HG03095 (cell line): ENCODE measurements around the gene MEIS2.

Experiments used
- ATAC-seq: cut with Tn5 transposase; IDR thresholded peaks from one replicate; pipeline ENCODE4 v1.9.1; 2021; ENCODE audit warnings: moderate library complexity; ENCODE audit not compliant: unreplicated experiment

MEIS2 gene

GRCh38 chr15:37100109-37100965 is at the start of gene MEIS2:
MEIS2 (minus strand) TSS chr15:37100549; CDS start chr15:37099466, 1,083 bp downstream.
- no peak for ATAC-seq

DNA sequence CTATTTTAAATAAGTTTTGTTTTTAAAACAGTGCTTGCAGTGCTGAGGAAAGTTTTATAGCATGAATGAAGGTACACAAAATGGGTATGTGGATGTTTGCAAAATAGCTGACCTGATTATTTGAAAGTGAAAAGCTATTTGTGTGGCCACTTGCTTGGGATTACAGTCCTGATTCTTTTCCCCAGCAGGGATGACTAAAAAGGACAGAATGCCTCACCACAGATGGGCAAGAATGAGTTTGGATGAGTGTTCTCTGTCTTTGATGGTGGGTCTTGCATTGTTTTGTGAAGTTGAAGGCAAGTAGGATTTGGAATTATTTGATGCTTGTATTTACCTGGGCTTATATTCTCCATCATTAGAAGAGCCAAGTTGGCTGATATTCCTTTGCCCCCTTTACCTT is 48.8 kb upstream of the MEIS2 start:
- no peak for ATAC-seq

DNA sequence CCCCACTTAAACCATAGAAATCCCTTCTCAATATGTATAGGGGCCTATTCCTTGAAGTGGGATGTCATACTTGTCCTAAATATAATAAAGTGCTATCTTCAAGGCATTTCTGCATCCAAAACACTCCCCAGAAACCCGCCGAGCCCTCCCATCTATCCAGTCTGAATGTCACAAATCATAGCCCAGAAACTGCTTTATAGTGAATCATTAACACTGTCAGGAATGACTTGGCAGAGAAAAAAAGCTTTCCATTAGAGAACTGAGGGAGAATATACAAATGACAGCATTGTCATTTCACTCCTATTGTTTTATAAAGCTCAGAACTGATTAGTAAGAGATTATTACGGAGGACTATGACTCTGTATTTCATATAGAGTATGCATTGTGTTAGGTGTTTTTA is 48.4 kb upstream of the MEIS2 start:
- no peak for ATAC-seq

DNA sequence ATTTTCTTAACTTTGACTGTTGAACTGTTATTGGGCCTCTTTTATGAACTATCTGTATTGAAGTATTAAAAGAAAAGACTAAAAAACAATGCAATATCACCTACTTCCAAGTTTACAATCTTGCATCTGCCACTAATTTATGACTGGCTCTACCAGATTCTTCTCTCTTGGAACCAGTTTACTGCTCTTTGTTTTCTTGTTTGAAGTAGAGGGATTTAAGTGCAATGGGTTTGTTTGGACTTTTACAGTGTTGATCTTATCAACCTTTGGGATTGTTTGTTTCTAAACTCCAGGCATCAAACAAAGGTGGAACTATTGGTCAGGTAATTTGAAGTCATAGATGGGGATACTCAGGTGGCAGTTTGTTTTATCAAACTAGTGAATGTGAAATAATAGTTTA is 43.0 kb upstream of the MEIS2 start:
- ATAC-seq: no peak

DNA sequence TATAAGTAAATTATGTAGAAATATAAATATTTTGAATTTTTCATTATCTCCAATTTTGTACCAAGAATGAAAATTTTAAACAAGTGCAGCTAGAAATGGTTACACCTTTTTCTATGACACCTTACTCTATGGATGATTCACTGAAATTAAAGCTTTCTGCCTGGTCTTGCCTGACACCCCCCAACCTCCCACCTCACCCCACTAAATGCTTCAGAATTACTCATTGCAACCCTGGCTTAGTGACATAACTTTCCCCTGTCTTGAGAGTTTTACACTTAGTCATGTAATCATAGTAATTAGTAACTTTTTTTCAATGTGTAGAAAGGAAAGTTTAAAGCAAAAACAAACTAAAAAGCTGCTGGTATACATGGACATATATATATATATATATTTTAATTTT is 42.0 kb upstream of the MEIS2 start:
- no peak for ATAC-seq

- no peak for ATAC-seq
Measured at GRCh38 chr15:37140531-37141058, 40.2 kb upstream of the MEIS2 start.

- no peak for ATAC-seq
Measured at GRCh38 chr15:37138591-37139215, 38.4 kb upstream of the MEIS2 start.

DNA sequence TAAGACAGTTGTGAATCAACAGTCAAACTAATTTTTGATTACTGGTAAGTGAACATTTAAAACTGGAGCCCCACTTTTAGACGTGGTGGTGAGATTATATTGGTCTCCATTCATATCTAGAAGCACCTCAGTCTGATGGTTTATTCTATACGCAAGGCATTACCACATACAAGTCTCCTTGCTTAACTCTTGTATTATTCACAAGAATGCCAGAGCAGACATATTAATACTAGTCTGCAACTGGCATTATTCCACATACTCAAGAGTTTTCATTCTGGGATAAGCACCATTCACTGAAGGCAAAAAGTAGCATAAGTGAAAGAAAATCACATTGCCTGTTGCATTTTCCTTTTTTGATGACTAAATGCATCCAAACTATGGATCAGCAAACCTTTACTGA is 36.9 kb upstream of the MEIS2 start:
- ATAC-seq: no peak

- no peak for ATAC-seq
Measured at GRCh38 chr15:37136666-37137065, 36.3 kb upstream of the MEIS2 start.

GRCh38 chr15:37135225-37135624 is 34.9 kb upstream of the MEIS2 start:
- peak; percentile 66 for ATAC-seq

DNA sequence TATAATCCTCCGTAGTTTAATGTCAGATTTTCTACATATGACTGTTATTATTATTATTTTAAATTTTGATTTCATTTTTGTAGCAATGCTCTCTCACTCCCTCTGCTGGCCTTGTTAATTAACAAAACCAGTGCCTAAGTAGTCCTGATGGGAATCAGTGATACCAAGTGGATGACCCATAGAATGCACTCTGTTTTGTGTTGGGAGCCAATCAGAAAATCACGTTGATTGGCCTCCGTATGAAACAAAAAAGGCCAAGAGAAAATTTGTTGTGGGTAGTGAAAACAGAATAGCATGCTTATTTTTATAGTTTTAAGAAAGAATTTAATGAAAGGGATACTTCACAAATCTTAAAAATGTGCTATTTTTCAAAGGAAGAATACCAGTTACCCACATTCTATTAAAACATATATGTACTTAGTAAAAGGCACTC is 34.4 kb upstream of the MEIS2 start:
- no peak for ATAC-seq

GRCh38 chr15:37134244-37134643 is 33.9 kb upstream of the MEIS2 start:
- no peak for ATAC-seq

- no peak for ATAC-seq
Measured at GRCh38 chr15:37133602-37134001, 33.3 kb upstream of the MEIS2 start.

GRCh38 chr15:37132826-37133417 is 32.6 kb upstream of the MEIS2 start:
- ATAC-seq: no peak

DNA sequence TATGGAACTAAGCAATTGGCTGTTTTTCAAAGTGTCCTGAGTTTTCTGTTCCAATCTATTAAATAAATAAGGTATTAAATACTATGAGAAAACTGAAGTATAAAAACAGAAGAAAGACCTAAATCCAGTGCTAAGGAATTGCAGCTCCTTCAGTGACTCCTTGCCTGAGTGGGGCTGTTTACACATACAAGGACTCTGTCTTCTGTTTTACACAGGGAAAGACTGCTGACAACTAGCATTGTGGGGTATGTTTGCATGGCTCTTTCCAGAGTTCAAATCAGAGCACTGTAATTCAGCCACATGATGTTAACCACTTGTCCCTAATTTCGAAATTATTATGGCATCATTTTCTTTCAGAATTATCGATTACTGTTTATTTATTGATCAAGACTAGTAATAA is 31.3 kb upstream of the MEIS2 start:
- no peak for ATAC-seq

DNA sequence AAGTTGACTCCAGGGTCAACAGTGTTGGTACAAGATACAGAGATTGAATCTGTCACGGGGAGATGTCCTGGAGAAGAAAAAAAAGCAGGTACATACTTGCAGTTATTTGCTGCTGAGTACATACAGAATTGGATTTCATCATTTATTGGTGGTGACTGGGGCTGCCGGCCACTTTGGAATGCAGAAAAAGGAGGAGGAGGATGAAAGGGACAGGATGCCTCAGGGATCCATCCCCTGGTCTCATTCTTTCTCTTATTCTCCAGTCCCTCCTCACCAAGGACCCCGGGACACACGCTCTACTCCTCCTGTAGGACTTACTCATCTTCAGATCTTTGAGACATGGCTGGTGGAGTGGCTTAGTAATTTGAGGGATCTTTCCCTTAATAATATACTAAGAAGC is 30.0 kb upstream of the MEIS2 start:
- ATAC-seq: no peak

GRCh38 chr15:37125143-37125542 is 24.8 kb upstream of the MEIS2 start:
- ATAC-seq: no peak

- no peak for ATAC-seq
Measured at GRCh38 chr15:37124331-37124730, 24.0 kb upstream of the MEIS2 start.

- no peak for ATAC-seq
Measured at GRCh38 chr15:37122703-37123102, 22.4 kb upstream of the MEIS2 start.

DNA sequence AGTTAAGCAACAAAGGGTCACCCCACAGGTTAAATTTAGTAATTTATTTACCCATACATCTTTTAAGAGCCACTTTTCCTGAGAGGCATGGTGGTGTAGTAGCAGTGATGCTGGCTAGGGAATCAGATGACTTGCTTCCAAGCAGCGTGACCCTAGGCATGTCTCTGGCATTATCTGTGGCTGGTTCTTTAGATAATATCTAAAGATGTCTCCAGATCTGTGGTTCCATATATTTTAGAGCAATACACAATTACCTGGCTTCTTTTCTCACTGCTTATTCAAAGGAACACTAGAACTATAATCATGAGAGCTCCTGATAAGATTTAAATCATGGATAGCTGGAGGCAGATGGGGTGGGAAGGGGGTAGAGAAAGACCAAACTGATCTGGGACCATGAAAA is 21.1 kb upstream of the MEIS2 start:
- ATAC-seq: no peak

GRCh38 chr15:37117030-37117429 is 16.7 kb upstream of the MEIS2 start:
- no peak for ATAC-seq

- no peak for ATAC-seq
Measured at GRCh38 chr15:37115538-37115937, 15.2 kb upstream of the MEIS2 start.
